Measurements from ENCODE around the gene GRIK1. TPM values are rescaled to one million over a fixed set of nuclear protein-coding genes. Genes with fewer than 3 reads are reported as not detected.

Gene GRIK1
- total RNA-seq, 1 experiment from 2014 or later: 0.09 TPM

DNA sequence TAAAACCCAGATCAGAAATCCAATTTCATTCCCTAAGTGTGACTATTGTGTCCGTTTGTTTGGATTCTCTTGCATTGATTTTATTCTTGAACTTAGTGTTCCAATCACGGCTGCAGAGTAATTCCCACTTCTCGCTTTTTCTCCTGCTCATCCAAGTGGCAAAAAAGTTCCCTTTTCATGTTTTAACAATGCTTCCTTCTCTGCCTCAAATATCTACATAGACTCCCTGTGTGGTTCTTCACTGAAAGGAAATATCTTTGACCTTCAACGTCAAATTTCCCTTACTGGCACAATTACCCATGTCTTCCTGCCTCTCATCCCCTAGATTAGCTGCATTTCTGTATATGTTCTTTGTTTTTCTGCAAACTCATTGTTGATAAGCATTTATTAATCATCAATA lies 335.7 kb downstream of the GRIK1 start:
- H3K36me3 Mint-ChIP-seq: no peaks in the 10 kb centered on the region
- ATAC-seq: no peak
- POLR2A ChIA-PET: no interaction called here

More for the DNA sequence above, 335.7 kb downstream of the GRIK1 start:
- Mint-ChIP-seq H3K9me3 (peaks cover 9% of the 10 kb centered on the region), H3K4me1 (peaks cover 16% of the 10 kb centered on the region), H3K27me3 (ENCODE audit: low read depth) (no peaks in the 10 kb centered on the region), H3K27ac (no peak overlapping the region; the same call in 1 of the 2 replicates), H3K4me3 (no peak overlapping the region)
- DNase-seq (ENCODE audit: low spot score): no peak
- CTCF ChIA-PET: no interaction called here
- TF ChIP-seq JUN (CRISPR knock-in tag; IDR thresholded peaks at IDR 0.05) (no peak), ZNF532 (CRISPR knock-in tag; IDR thresholded peaks at IDR 0.05; ENCODE audit: borderline replicate concordance) (no peak), STAT6 (CRISPR knock-in tag; conservative IDR thresholded peaks at IDR 0.05; ENCODE audit: low read depth) (no peak)
- TF ChIP-seq, protein P1, sequence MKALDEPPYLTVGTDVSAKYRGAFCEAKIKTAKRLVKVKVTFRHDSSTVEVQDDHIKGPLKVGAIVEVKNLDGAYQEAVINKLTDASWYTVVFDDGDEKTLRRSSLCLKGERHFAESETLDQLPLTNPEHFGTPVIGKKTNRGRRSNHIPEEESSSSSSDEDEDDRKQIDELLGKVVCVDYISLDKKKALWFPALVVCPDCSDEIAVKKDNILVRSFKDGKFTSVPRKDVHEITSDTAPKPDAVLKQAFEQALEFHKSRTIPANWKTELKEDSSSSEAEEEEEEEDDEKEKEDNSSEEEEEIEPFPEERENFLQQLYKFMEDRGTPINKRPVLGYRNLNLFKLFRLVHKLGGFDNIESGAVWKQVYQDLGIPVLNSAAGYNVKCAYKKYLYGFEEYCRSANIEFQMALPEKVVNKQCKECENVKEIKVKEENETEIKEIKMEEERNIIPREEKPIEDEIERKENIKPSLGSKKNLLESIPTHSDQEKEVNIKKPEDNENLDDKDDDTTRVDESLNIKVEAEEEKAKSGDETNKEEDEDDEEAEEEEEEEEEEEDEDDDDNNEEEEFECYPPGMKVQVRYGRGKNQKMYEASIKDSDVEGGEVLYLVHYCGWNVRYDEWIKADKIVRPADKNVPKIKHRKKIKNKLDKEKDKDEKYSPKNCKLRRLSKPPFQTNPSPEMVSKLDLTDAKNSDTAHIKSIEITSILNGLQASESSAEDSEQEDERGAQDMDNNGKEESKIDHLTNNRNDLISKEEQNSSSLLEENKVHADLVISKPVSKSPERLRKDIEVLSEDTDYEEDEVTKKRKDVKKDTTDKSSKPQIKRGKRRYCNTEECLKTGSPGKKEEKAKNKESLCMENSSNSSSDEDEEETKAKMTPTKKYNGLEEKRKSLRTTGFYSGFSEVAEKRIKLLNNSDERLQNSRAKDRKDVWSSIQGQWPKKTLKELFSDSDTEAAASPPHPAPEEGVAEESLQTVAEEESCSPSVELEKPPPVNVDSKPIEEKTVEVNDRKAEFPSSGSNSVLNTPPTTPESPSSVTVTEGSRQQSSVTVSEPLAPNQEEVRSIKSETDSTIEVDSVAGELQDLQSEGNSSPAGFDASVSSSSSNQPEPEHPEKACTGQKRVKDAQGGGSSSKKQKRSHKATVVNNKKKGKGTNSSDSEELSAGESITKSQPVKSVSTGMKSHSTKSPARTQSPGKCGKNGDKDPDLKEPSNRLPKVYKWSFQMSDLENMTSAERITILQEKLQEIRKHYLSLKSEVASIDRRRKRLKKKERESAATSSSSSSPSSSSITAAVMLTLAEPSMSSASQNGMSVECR (CRISPR knock-in tag; IDR thresholded peaks at IDR 0.05; ENCODE audit: borderline replicate concordance): no peak
- TF ChIP-seq, protein P2, sequence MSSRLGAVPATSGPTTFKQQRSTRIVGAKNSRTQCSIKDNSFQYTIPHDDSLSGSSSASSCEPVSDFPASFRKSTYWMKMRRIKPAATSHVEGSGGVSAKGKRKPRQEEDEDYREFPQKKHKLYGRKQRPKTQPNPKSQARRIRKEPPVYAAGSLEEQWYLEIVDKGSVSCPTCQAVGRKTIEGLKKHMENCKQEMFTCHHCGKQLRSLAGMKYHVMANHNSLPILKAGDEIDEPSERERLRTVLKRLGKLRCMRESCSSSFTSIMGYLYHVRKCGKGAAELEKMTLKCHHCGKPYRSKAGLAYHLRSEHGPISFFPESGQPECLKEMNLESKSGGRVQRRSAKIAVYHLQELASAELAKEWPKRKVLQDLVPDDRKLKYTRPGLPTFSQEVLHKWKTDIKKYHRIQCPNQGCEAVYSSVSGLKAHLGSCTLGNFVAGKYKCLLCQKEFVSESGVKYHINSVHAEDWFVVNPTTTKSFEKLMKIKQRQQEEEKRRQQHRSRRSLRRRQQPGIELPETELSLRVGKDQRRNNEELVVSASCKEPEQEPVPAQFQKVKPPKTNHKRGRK (CRISPR knock-in tag; IDR thresholded peaks at IDR 0.05; ENCODE audit: borderline replicate concordance): no peak
